T-helper 9 cell (primary cell): ENCODE measurements around the gene KAT2B.

Experiments
- DNase-seq: peaks from one replicate; pipeline ENCODE4 v3.0.0-alpha.2; 2020

Gene KAT2B

GRCh38 chr3:20101041-20101440 is 60.8 kb downstream of the KAT2B start:
- DNase-seq: no peak

GRCh38 chr3:20103731-20104130 is 63.5 kb downstream of the KAT2B start:
- DNase-seq: no peak

GRCh38 chr3:20104167-20104661 is 64.0 kb downstream of the KAT2B start:
- DNase-seq: peak; percentile 17

GRCh38 chr3:20105513-20106280 is 65.5 kb downstream of the KAT2B start:
- no peak for DNase-seq

GRCh38 chr3:20107722-20108121 is 67.5 kb downstream of the KAT2B start:
- DNase-seq: no peak

- DNase-seq: no peak
These were observed 68.6 kb downstream of the KAT2B start for GRCh38 chr3:20108869-20109268.

GRCh38 chr3:20110826-20111225 is 70.6 kb downstream of the KAT2B start:
- DNase-seq: no peak

- no peak for DNase-seq
These were observed 71.6 kb downstream of the KAT2B start for GRCh38 chr3:20111836-20112235.

- no peak for DNase-seq
These were observed 80.8 kb downstream of the KAT2B start for GRCh38 chr3:20121088-20121487.

GRCh38 chr3:20123131-20123652 is 82.9 kb downstream of the KAT2B start:
- no peak for DNase-seq

GRCh38 chr3:20125289-20125688 is 85.0 kb downstream of the KAT2B start:
- no peak for DNase-seq

GRCh38 chr3:20125897-20126296 is 85.7 kb downstream of the KAT2B start:
- DNase-seq: no peak

GRCh38 chr3:20128358-20128757 is 88.1 kb downstream of the KAT2B start:
- DNase-seq: no peak

GRCh38 chr3:20130106-20130505 is 89.9 kb downstream of the KAT2B start:
- no peak for DNase-seq

GRCh38 chr3:20136231-20136630 is 96.0 kb downstream of the KAT2B start:
- no peak for DNase-seq

GRCh38 chr3:20137647-20138046 is 97.4 kb downstream of the KAT2B start:
- DNase-seq: no peak

- no peak for DNase-seq
These were observed 100.6 kb downstream of the KAT2B start for GRCh38 chr3:20140881-20141280.

- no peak for DNase-seq
These were observed 101.1 kb downstream of the KAT2B start for GRCh38 chr3:20141316-20141715.

- no peak for DNase-seq
These were observed 101.6 kb downstream of the KAT2B start for GRCh38 chr3:20141851-20142250.

- no peak for DNase-seq
These were observed 102.3 kb downstream of the KAT2B start for GRCh38 chr3:20142517-20142916.

GRCh38 chr3:20143519-20143918 is 103.3 kb downstream of the KAT2B start:
- DNase-seq: no peak

GRCh38 chr3:20145874-20146273 is 105.6 kb downstream of the KAT2B start:
- no peak for DNase-seq

GRCh38 chr3:20146301-20146700 is 106.1 kb downstream of the KAT2B start:
- DNase-seq: no peak

GRCh38 chr3:20147361-20147760 is 107.1 kb downstream of the KAT2B start:
- no peak for DNase-seq

- DNase-seq: no peak
These were observed 108.2 kb downstream of the KAT2B start for GRCh38 chr3:20148466-20148865.
